Calu3 (cell line): ENCODE measurements around the gene OR6A2. TPM values are rescaled to one million over a fixed set of nuclear protein-coding genes. Genes with fewer than 3 reads are reported as not detected.

Source experiments
- BruUV-seq: library from RNA; stranded (reverse); fragments of 400-500 nt; replicated peaks from 2 replicates; lab custom pipeline; 2021; lab: Mats Ljungman, UMichigan
- CTCF ChIA-PET: fragments of 300-600 bp; sonication (Branson Sonifier 250); formaldehyde crosslinking; loops from one replicate; lab custom pipeline; 2022; ENCODE audit warnings: antibody characterized with exemption; lab: Charles Lee
- DNase-seq: peaks from one replicate; pipeline ENCODE4 v3.0.0; 2022
- H3K27ac Mint-ChIP-seq: one replicate; pipeline ENCODE4 v1.8.0; 2022; ENCODE audit warnings: mixed read lengths; ENCODE audit not compliant: unreplicated experiment
- H3K27me3 Mint-ChIP-seq: one replicate; pipeline ENCODE4 v1.8.0; 2022; ENCODE audit warnings: mixed read lengths; ENCODE audit not compliant: unreplicated experiment
- H3K36me3 Mint-ChIP-seq: one replicate; pipeline ENCODE4 v1.8.0; 2022; ENCODE audit warnings: mild to moderate bottlenecking, moderate library complexity, mixed read lengths; ENCODE audit not compliant: insufficient read depth, unreplicated experiment
- H3K4me1 Mint-ChIP-seq: one replicate; pipeline ENCODE4 v1.8.0; 2022; ENCODE audit warnings: mild to moderate bottlenecking, low read depth, mixed read lengths; ENCODE audit not compliant: unreplicated experiment
- H3K4me3 Mint-ChIP-seq: one replicate; pipeline ENCODE4 v1.8.0; 2022; ENCODE audit warnings: mild to moderate bottlenecking, low read depth, moderate library complexity, mixed read lengths; ENCODE audit not compliant: unreplicated experiment
- H3K9me3 Mint-ChIP-seq: one replicate; pipeline ENCODE4 v1.8.0; 2022; ENCODE audit warnings: low read depth, mixed read lengths; ENCODE audit not compliant: unreplicated experiment
- CTCF ChIP-seq: fragments of 200-600 bp; IDR thresholded peaks from one replicate; pipeline ENCODE4 v1.8.0; 2022; ENCODE audit warnings: antibody characterized with exemption; ENCODE audit not compliant: unreplicated experiment
- intact Hi-C: fragments of 100-400 bp; cut with micrococcal nuclease; formaldehyde crosslinking; loops from one replicate; pipeline ENCODE4 v1.10.0; 2022; ENCODE audit not compliant: unreplicated experiment
- total RNA-seq: library from RNA; stranded (reverse); gene quantifications from 2 replicates; pipeline ENCODE4 v1.2.3, GENCODE V29; 2022

The OR6A2 gene
- total RNA-seq, 1 experiment from 2014 or later, result 0.09 TPM

- Mint-ChIP-seq H3K27me3 (peaks cover 31% of the 10 kb centered on the region), H3K4me3 (no peak overlapping the region), H3K36me3 (no peaks in the 10 kb centered on the region), H3K27ac (no peak overlapping the region), H3K4me1 (peaks cover 5% of the 10 kb centered on the region), H3K9me3 (peaks cover 9% of the 10 kb centered on the region)
- no peak for TF ChIP-seq CTCF
- intact Hi-C loops, result no loop called here
- DNase-seq, result no peak
- CTCF ChIA-PET, result no interaction called here
- no TSS peak for BruUV-seq
Measured at GRCh38 chr11:6841694-6842093, 42.2 kb upstream of the OR6A2 start.

GRCh38 chr11:6834021-6834420, 34.5 kb upstream of the OR6A2 start:
- CTCF ChIA-PET, result no interaction called here

GRCh38 chr11:6833356-6833755, 33.9 kb upstream of the OR6A2 start:
- Mint-ChIP-seq H3K36me3 (no peaks in the 10 kb centered on the region), H3K4me1 (no peaks in the 10 kb centered on the region), H3K27ac (no peak overlapping the region), H3K4me3 (no peak overlapping the region), H3K27me3 (no peaks in the 10 kb centered on the region), H3K9me3 (no peaks in the 10 kb centered on the region)
- CTCF ChIA-PET, result no interaction called here
- intact Hi-C loops, result no loop called here
- no peak for TF ChIP-seq CTCF
- no TSS peak for BruUV-seq
- no peak for DNase-seq

More at GRCh38 chr11:6834021-6834420, 34.5 kb upstream of the OR6A2 start:
- Mint-ChIP-seq H3K27ac (no peak overlapping the region), H3K4me3 (no peak overlapping the region), H3K36me3 (no peaks in the 10 kb centered on the region), H3K4me1 (no peaks in the 10 kb centered on the region), H3K27me3 (no peaks in the 10 kb centered on the region), H3K9me3 (no peaks in the 10 kb centered on the region)
- BruUV-seq, result no TSS peak
- no peak for DNase-seq
- TF ChIP-seq CTCF, result no peak
- intact Hi-C loops, result no loop called here

DNA sequence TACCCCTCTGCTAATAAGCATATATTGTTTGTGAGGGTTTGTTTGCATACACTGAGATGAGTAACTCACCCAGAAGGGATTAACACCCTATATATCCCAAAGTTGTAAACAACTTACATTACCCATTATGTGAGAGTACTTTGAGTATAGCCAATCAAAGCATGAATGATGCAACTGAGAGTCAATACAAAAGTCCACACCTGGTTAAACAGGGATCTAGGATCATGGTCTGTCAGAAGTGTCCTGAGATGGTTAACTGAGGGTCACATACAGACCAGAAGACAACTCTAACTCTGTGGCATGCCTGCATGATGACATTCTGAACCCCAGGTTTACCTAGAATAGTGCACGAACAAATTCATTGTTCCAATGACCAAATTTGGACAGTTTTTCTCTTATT, 28.6 kb upstream of the OR6A2 start:
- no peak for TF ChIP-seq CTCF
- no peaks in the 10 kb centered on the region for H3K27me3 Mint-ChIP-seq
- H3K36me3 Mint-ChIP-seq, result no peaks in the 10 kb centered on the region
- CTCF ChIA-PET, result no interaction called here
- H3K4me1 Mint-ChIP-seq, result no peaks in the 10 kb centered on the region
- no peaks in the 10 kb centered on the region for H3K9me3 Mint-ChIP-seq
- H3K4me3 Mint-ChIP-seq, result no peak overlapping the region
- no TSS peak for BruUV-seq
- no peak overlapping the region for H3K27ac Mint-ChIP-seq
- intact Hi-C loops, result no loop called here
- no peak for DNase-seq
